ENCODE data around the gene FRMD4A.

The FRMD4A gene

GRCh38 chr10:13684806-13685482 lies 645.8 kb downstream of the FRMD4A start:
- no peak for DNase-seq

GRCh38 chr10:13684252-13684791 lies 646.4 kb downstream of the FRMD4A start:
- no peak for DNase-seq

- DNase-seq: no peak
These were observed 647.7 kb downstream of the FRMD4A start for GRCh38 chr10:13683017-13683416.

GRCh38 chr10:13681960-13682359 lies 648.8 kb downstream of the FRMD4A start:
- DNase-seq: no peak

GRCh38 chr10:13681528-13681927 lies 649.2 kb downstream of the FRMD4A start:
- no peak for DNase-seq

- no peak for DNase-seq
These were observed 649.6 kb downstream of the FRMD4A start for GRCh38 chr10:13681095-13681494.

- DNase-seq: no peak
These were observed 652.5 kb downstream of the FRMD4A start for GRCh38 chr10:13678101-13678843.

GRCh38 chr10:13674645-13675588 lies 655.8 kb downstream of the FRMD4A start:
- DNase-seq: no peak

GRCh38 chr10:13673156-13673555 lies 657.6 kb downstream of the FRMD4A start:
- no peak for DNase-seq

GRCh38 chr10:13672548-13672947 lies 658.2 kb downstream of the FRMD4A start:
- no peak for DNase-seq

GRCh38 chr10:13671904-13672303 lies 658.8 kb downstream of the FRMD4A start:
- DNase-seq: no peak

GRCh38 chr10:13670311-13670710 lies 660.4 kb downstream of the FRMD4A start:
- DNase-seq: no peak

GRCh38 chr10:13669901-13670300 lies 660.8 kb downstream of the FRMD4A start:
- DNase-seq: no peak

- no peak for DNase-seq
These were observed 661.4 kb downstream of the FRMD4A start for GRCh38 chr10:13669182-13669855.

- DNase-seq: no peak
These were observed 662.6 kb downstream of the FRMD4A start for GRCh38 chr10:13668126-13668525.

- DNase-seq: no peak
These were observed 665.0 kb downstream of the FRMD4A start for GRCh38 chr10:13665516-13666262.

- DNase-seq: no peak
These were observed 669.5 kb downstream of the FRMD4A start for GRCh38 chr10:13661256-13661655.

- no peak for DNase-seq
These were observed 670.2 kb downstream of the FRMD4A start for GRCh38 chr10:13660551-13660920.

- peak; percentile 13 for DNase-seq
These were observed 670.7 kb downstream of the FRMD4A start for GRCh38 chr10:13659887-13660550.

- no peak for DNase-seq
These were observed 671.6 kb downstream of the FRMD4A start for GRCh38 chr10:13658871-13659685.

Data from COR-L47 (cell line).